Measurements from ENCODE around the gene NXPH1. TPM values are rescaled to one million over a fixed set of nuclear protein-coding genes. Genes with fewer than 3 reads are reported as not detected.
A peak's percentile ranks its signal among the peaks of the same experiment; 100 is the strongest.

The NXPH1 gene
- total RNA-seq (2014; rRNA removed; shearing (Covaris generic)), result not detected in 2 replicates

GRCh38 chr7:8433477-8434289 is at the start of gene NXPH1:
NXPH1 (plus strand) TSS chr7:8433609.
- no peak for DNase-seq (ENCODE audit: low spot score)
- in situ Hi-C loops (cut with HindIII; ENCODE audit: low sequenced_read_pairs), result no loop called here

- DNase-seq (ENCODE audit: low spot score), result no peak
- in situ Hi-C loops (cut with HindIII; ENCODE audit: low sequenced_read_pairs), result no loop called here
These were observed 48.5 kb upstream of the NXPH1 start for GRCh38 chr7:8384901-8385300.

GRCh38 chr7:8386926-8387550 is 46.4 kb upstream of the NXPH1 start:
- in situ Hi-C loops (cut with HindIII; ENCODE audit: low sequenced_read_pairs), result no loop called here
- no peak for DNase-seq (ENCODE audit: low spot score)

- DNase-seq (ENCODE audit: low spot score), result no peak
- in situ Hi-C loops (cut with HindIII; ENCODE audit: low sequenced_read_pairs), result no loop called here
These were observed 45.7 kb upstream of the NXPH1 start for GRCh38 chr7:8387551-8388256.

- in situ Hi-C loops (cut with HindIII; ENCODE audit: low sequenced_read_pairs), result no loop called here
- no peak for DNase-seq (ENCODE audit: low spot score)
These were observed 45.2 kb upstream of the NXPH1 start for GRCh38 chr7:8388257-8388625.

- no peak for DNase-seq (ENCODE audit: low spot score)
- in situ Hi-C loops (cut with HindIII; ENCODE audit: low sequenced_read_pairs), result no loop called here
These were observed 43.7 kb upstream of the NXPH1 start for GRCh38 chr7:8389593-8390261.

- in situ Hi-C loops (cut with HindIII; ENCODE audit: low sequenced_read_pairs), result no loop called here
- DNase-seq (ENCODE audit: low spot score), result no peak
These were observed 43.2 kb upstream of the NXPH1 start for GRCh38 chr7:8390262-8390626.

GRCh38 chr7:8391353-8392062 is 41.9 kb upstream of the NXPH1 start:
- in situ Hi-C loops (cut with HindIII; ENCODE audit: low sequenced_read_pairs), result no loop called here

GRCh38 chr7:8396294-8396693 is 37.1 kb upstream of the NXPH1 start:
- in situ Hi-C loops (cut with HindIII; ENCODE audit: low sequenced_read_pairs), result no loop called here
- no peak for DNase-seq (ENCODE audit: low spot score)

More at GRCh38 chr7:8391353-8392062, 41.9 kb upstream of the NXPH1 start:
- no peak for DNase-seq (ENCODE audit: low spot score)

GRCh38 chr7:8408871-8409270 is 24.5 kb upstream of the NXPH1 start:
- no peak for DNase-seq (ENCODE audit: low spot score)
- in situ Hi-C loops (cut with HindIII; ENCODE audit: low sequenced_read_pairs), result no loop called here

GRCh38 chr7:8411103-8411502 is 22.3 kb upstream of the NXPH1 start:
- DNase-seq (ENCODE audit: low spot score), result no peak
- in situ Hi-C loops (cut with HindIII; ENCODE audit: low sequenced_read_pairs), result no loop called here

GRCh38 chr7:8413600-8413999 is 19.8 kb upstream of the NXPH1 start:
- no peak for DNase-seq (ENCODE audit: low spot score)

GRCh38 chr7:8418629-8419245 is 14.7 kb upstream of the NXPH1 start:
- in situ Hi-C loops (cut with HindIII; ENCODE audit: low sequenced_read_pairs), result no loop called here

More at GRCh38 chr7:8413600-8413999, 19.8 kb upstream of the NXPH1 start:
- in situ Hi-C loops (cut with HindIII; ENCODE audit: low sequenced_read_pairs), result no loop called here

GRCh38 chr7:8422177-8422576 is 11.2 kb upstream of the NXPH1 start:
- in situ Hi-C loops (cut with HindIII; ENCODE audit: low sequenced_read_pairs), result no loop called here
- no peak for DNase-seq (ENCODE audit: low spot score)

More at GRCh38 chr7:8418629-8419245, 14.7 kb upstream of the NXPH1 start:
- DNase-seq (ENCODE audit: low spot score), result peak; percentile 84

GRCh38 chr7:8423057-8423456 is 10.4 kb upstream of the NXPH1 start:
- no peak for DNase-seq (ENCODE audit: low spot score)
- in situ Hi-C loops (cut with HindIII; ENCODE audit: low sequenced_read_pairs), result no loop called here

- DNase-seq (ENCODE audit: low spot score), result no peak
- in situ Hi-C loops (cut with HindIII; ENCODE audit: low sequenced_read_pairs), result no loop called here
These were observed 8.2 kb upstream of the NXPH1 start for GRCh38 chr7:8425223-8425622.

- DNase-seq (ENCODE audit: low spot score), result no peak
These were observed 2.8 kb upstream of the NXPH1 start for GRCh38 chr7:8430643-8431042.

GRCh38 chr7:8434290-8435002 is 1.0 kb downstream of the NXPH1 start:
- no peak for DNase-seq (ENCODE audit: low spot score)
- in situ Hi-C loops (cut with HindIII; ENCODE audit: low sequenced_read_pairs), result no loop called here

More at GRCh38 chr7:8430643-8431042, 2.8 kb upstream of the NXPH1 start:
- in situ Hi-C loops (cut with HindIII; ENCODE audit: low sequenced_read_pairs), result no loop called here

All from G401 (cell line).